ENCODE data around the gene MAD1L1. TPM values are rescaled to one million over a fixed set of nuclear protein-coding genes. Genes with fewer than 3 reads are reported as not detected.
"Not testable (repeated sequence)": the region's sequence is repeated elsewhere in the genome, so short reads cannot be mapped to it uniquely, and the experiment has no call there.

MAD1L1 gene
- total RNA-seq, 2 donors from 2014 or later: 51.2 to 63.8 TPM

GRCh38 chr7:2269991-2270460, 37.3 kb upstream of the MAD1L1 start:
- Mint-ChIP-seq H3K27me3 (ENCODE audit: low read depth) (no peaks in the 10 kb centered on the region), H3K36me3 (ENCODE audit: insufficient read depth in 2 of 2) (no peaks in the 10 kb centered on the region), H3K27ac (no peak overlapping the region), H3K4me3 (no peak overlapping the region), H3K9me3 (no peaks in the 10 kb centered on the region), H3K4me1 (ENCODE audit: low read depth) (no peaks in the 10 kb centered on the region)
- ATAC-seq (replicated peaks in 1 of 2) (no peak), DNase-seq (no peak)

- not testable (repeated sequence) for H3K27ac Mint-ChIP-seq; H3K4me1 Mint-ChIP-seq (ENCODE audit: low read depth); ATAC-seq (replicated peaks in 1 of 2); H3K4me3 Mint-ChIP-seq; DNase-seq; H3K27me3 Mint-ChIP-seq (ENCODE audit: low read depth); H3K36me3 Mint-ChIP-seq (ENCODE audit: insufficient read depth in 2 of 2); H3K9me3 Mint-ChIP-seq
Measured at GRCh38 chr7:2269089-2269990, 36.6 kb upstream of the MAD1L1 start.

DNA sequence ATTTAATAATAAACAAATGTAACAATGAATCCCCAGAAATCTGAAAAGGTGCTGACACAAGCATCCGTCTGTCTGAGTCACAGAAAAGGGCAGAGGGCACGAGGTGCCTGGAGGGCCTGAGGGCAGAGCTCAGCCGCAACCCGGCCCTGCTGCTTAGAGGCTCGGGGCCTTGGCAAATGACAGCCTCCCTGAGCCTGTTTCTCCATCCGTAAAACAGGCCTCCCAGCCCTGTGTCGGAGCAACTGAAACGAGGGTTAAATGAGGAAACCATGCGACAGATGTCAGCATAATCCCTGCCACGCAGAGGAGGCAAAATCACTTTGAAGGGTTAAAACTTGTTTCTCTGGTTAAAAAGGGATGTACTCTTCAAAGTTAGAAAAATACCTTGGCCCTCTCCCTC, 34.2 kb upstream of the MAD1L1 start:
- peaks cover 0 to 2% of the 10 kb centered on the region in 2 donors for H3K36me3 Mint-ChIP-seq (ENCODE audit: insufficient read depth in 2 of 2)
- no peaks in the 10 kb centered on the region for H3K9me3 Mint-ChIP-seq
- H3K27ac Mint-ChIP-seq: no peak overlapping the region
- no peak for ATAC-seq (replicated peaks in 1 of 2)
- H3K4me3 Mint-ChIP-seq: no peak overlapping the region
- peaks cover 3% of the 10 kb centered on the region for H3K4me1 Mint-ChIP-seq (ENCODE audit: low read depth)
- no peak for DNase-seq
- H3K27me3 Mint-ChIP-seq (ENCODE audit: low read depth): no peaks in the 10 kb centered on the region

DNA sequence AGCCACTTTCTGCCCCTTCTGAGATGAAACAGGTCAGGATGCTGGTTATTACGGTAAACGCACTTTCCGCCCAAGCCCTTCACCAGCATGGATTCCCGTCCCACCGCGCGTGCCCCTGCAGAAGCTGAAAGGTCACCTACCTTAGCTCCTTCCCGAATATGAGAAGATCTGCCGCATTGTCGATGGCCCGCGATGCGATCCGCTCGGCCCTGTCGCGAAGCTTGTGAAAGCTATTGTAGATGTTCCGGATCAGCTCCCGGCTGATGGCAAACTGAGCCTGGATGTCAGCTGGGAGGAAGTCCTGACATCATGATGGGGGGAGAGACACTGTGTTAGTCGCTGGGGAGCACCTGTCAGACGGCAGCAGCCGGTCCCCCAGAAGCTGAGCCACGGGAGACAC, 31.4 kb upstream of the MAD1L1 start:
- Mint-ChIP-seq H3K27me3 (ENCODE audit: low read depth) (no peaks in the 10 kb centered on the region), H3K9me3 (no peaks in the 10 kb centered on the region), H3K4me3 (no peak overlapping the region), H3K4me1 (ENCODE audit: low read depth) (peaks cover 9% of the 10 kb centered on the region), H3K27ac (no peak overlapping the region), H3K36me3 (ENCODE audit: insufficient read depth in 2 of 2) (peaks cover 0 to 2% of the 10 kb centered on the region in 2 donors)
- ATAC-seq (replicated peaks in 1 of 2) (no peak), DNase-seq (no peak)

DNA sequence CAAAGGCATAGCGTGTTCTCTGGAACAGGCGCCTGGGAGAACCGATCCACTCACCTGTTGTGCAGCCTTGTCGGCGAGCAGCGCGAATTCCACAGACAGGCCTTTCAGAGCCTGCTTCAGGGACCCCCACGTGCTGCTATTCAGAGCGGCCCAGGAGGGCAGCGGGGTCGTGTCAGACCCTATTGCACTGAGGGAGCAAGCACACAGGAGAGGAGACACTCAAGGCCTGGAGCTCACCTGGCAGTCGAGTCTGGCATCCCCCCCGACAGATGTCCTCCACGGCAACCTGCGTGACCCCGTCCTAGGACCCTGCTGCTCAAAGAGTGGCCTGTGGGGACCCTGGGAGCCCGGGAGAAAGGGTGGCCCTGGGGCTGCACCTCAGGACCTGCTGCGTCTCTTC, 30.4 kb upstream of the MAD1L1 start:
- DNase-seq: no peak
- Mint-ChIP-seq H3K4me1 (ENCODE audit: low read depth) (peaks cover 9% of the 10 kb centered on the region), H3K9me3 (no peaks in the 10 kb centered on the region), H3K27ac (no peak overlapping the region), H3K36me3 (ENCODE audit: insufficient read depth in 2 of 2) (peaks cover 0 to 2% of the 10 kb centered on the region in 2 donors), H3K27me3 (ENCODE audit: low read depth) (no peaks in the 10 kb centered on the region), H3K4me3 (no peak overlapping the region)
- ATAC-seq (replicated peaks in 1 of 2): no peak

- Mint-ChIP-seq H3K9me3 (no peaks in the 10 kb centered on the region), H3K27ac (peak overlapping the region; percentile 64), H3K4me3 (peak overlapping the region; percentile 16 to 45), H3K4me1 (ENCODE audit: low read depth) (peaks cover 9% of the 10 kb centered on the region), H3K27me3 (ENCODE audit: low read depth) (no peaks in the 10 kb centered on the region), H3K36me3 (ENCODE audit: insufficient read depth in 2 of 2) (peaks cover 0 to 2% of the 10 kb centered on the region in 2 donors)
- ATAC-seq (replicated peaks in 1 of 2) (peak in 1 of 2 donors; percentile 35), DNase-seq (no peak)
Measured at GRCh38 chr7:2261611-2262010, 28.9 kb upstream of the MAD1L1 start.

GRCh38 chr7:2260820-2261219, 28.1 kb upstream of the MAD1L1 start:
- H3K9me3 Mint-ChIP-seq: no peaks in the 10 kb centered on the region
- no peak for DNase-seq
- H3K36me3 Mint-ChIP-seq (ENCODE audit: insufficient read depth in 2 of 2): peaks cover 0 to 2% of the 10 kb centered on the region in 2 donors
- no peak overlapping the region for H3K4me3 Mint-ChIP-seq
- H3K27ac Mint-ChIP-seq: no peak overlapping the region
- H3K4me1 Mint-ChIP-seq (ENCODE audit: low read depth): peaks cover 9% of the 10 kb centered on the region
- H3K27me3 Mint-ChIP-seq (ENCODE audit: low read depth): no peaks in the 10 kb centered on the region
- no peak for ATAC-seq (replicated peaks in 1 of 2)

GRCh38 chr7:2259480-2259879, 26.7 kb upstream of the MAD1L1 start:
- Mint-ChIP-seq H3K4me3 (no peak overlapping the region), H3K27me3 (ENCODE audit: low read depth) (no peaks in the 10 kb centered on the region), H3K36me3 (ENCODE audit: insufficient read depth in 2 of 2) (peaks cover 0 to 2% of the 10 kb centered on the region in 2 donors)

GRCh38 chr7:2258661-2259365, 26.1 kb upstream of the MAD1L1 start:
- Mint-ChIP-seq H3K27me3 (ENCODE audit: low read depth) (no peaks in the 10 kb centered on the region), H3K4me3 (no peak overlapping the region), H3K36me3 (ENCODE audit: insufficient read depth in 2 of 2) (no peaks in the 10 kb centered on the region), H3K27ac (no peak overlapping the region), H3K4me1 (ENCODE audit: low read depth) (peaks cover 9% of the 10 kb centered on the region), H3K9me3 (no peaks in the 10 kb centered on the region)
- DNase-seq: no peak
- no peak for ATAC-seq (replicated peaks in 1 of 2)

More at GRCh38 chr7:2259480-2259879, 26.7 kb upstream of the MAD1L1 start:
- no peaks in the 10 kb centered on the region for H3K9me3 Mint-ChIP-seq
- H3K27ac Mint-ChIP-seq: peak overlapping the region; percentile 72
- no peak for ATAC-seq (replicated peaks in 1 of 2)
- H3K4me1 Mint-ChIP-seq (ENCODE audit: low read depth): peaks cover 9% of the 10 kb centered on the region
- no peak for DNase-seq

- Mint-ChIP-seq H3K36me3 (ENCODE audit: insufficient read depth in 2 of 2) (no peaks in the 10 kb centered on the region), H3K9me3 (no peaks in the 10 kb centered on the region), H3K4me1 (ENCODE audit: low read depth) (peaks cover 9% of the 10 kb centered on the region), H3K27ac (no peak overlapping the region), H3K4me3 (no peak overlapping the region), H3K27me3 (ENCODE audit: low read depth) (no peaks in the 10 kb centered on the region)
- ATAC-seq (replicated peaks in 1 of 2): no peak
- DNase-seq: no peak
Measured at GRCh38 chr7:2257651-2258050, 24.9 kb upstream of the MAD1L1 start.

DNA sequence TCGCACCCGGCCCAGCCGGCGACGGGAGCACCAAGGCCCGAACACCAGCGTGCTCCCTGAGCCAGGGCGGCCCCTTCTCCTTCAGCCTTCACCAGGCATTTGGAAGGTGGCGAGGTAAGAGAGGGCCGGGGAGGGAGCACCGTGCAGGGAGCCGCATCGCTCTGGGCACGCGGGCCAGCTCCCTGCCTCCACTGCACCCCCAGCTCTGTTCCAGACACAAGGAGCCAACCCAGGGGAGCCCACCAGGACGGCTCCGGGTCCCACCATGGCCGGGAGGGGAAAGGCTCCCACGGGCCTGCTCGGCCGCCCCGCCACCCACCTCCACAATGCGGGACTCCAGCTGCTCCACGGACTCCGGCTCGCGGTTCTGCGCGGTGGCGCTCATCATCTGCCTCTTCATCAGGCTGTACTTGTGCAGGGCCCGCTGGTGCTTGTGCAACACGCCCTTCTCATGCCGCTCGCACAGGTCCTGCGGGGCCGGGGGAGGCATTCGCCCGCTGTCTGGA, 24.4 kb upstream of the MAD1L1 start:
- Mint-ChIP-seq H3K9me3 (no peaks in the 10 kb centered on the region), H3K36me3 (ENCODE audit: insufficient read depth in 2 of 2) (no peaks in the 10 kb centered on the region), H3K4me3 (no peak overlapping the region), H3K27ac (no peak overlapping the region), H3K4me1 (ENCODE audit: low read depth) (peaks cover 8% of the 10 kb centered on the region), H3K27me3 (ENCODE audit: low read depth) (no peaks in the 10 kb centered on the region)
- ATAC-seq (replicated peaks in 1 of 2) (no peak), DNase-seq (no peak)

DNA sequence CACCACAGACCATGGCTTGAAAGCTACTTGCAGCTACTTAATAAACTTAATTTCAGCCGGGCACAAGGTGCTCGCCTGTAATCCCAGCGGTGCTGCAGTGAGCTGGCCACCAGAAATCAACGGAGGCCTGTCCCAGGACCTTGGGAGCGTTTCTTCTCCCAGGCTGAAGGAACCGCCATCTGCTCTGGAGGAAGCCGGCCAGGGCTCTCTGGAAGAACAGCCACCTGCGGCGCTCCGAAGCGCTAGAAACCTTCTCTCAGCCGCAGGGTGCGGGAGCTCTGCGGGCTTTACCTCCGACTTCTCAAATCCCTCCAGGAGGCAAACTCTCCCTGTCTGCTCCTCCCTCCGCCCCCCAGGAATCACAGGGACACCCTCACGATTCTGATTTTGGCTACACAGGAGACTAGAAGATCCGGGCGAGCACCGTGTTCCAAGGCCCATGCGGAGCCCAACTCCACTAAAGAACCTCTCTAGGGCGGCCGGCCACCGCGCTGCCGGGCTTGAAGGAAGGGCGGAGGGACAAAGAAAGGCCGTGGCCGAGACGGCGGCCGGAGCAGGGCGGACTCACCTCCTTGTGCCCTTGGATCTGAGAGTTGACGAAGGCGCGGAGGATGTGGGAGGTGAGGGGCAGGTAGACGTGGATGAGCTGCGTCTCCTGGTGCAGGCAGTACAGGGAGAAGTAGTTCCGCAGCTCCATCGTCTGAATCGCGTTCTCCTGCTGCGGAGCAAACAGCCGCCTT, 23.7 kb upstream of the MAD1L1 start:
- H3K27me3 Mint-ChIP-seq (ENCODE audit: low read depth): no peaks in the 10 kb centered on the region
- DNase-seq: no peak
- no peak overlapping the region for H3K4me3 Mint-ChIP-seq
- ATAC-seq (replicated peaks in 1 of 2): no peak
- H3K27ac Mint-ChIP-seq: no peak overlapping the region
- H3K9me3 Mint-ChIP-seq: no peaks in the 10 kb centered on the region
- H3K36me3 Mint-ChIP-seq (ENCODE audit: insufficient read depth in 2 of 2): no peaks in the 10 kb centered on the region
- peaks cover 2% of the 10 kb centered on the region for H3K4me1 Mint-ChIP-seq (ENCODE audit: low read depth)

All from activated T-cell treated with anti-CD3 and anti-CD28 coated beads, Interleukin-2, amount 50 U/mL, for 72 hours (primary cell).